NB4 (cell line): Measurements from ENCODE around the gene KMT2B.

ENCODE experiments used
- CTCF ChIP-seq: IDR thresholded peaks from one replicate; pipeline ENCODE4 v1.5.1; 2012; ENCODE audit warnings: low read depth, low read length
- POLR2A ChIP-seq: IDR thresholded peaks from 2 replicates; pipeline ENCODE4 v1.6.1; 2011; ENCODE audit warnings: mild to moderate bottlenecking; ENCODE audit not compliant: insufficient read length; ENCODE audit errors: extremely low read depth

- no peak for TF ChIP-seq CTCF
- no peak for TF ChIP-seq POLR2A
These were observed 69.5 kb downstream of the KMT2B start for GRCh38 chr19:35787227-35787799.
